IPS DF 6.9 (cell line): ENCODE results near the gene NEURL3.

Experiments
- DNase-seq: peaks from one replicate; pipeline ENCODE4 v3.0.0-alpha.2; 2013; ENCODE audit warnings: low read depth, low spot score
- H3K27ac ChIP-seq: one replicate; pipeline ENCODE4 v1.5.1; 2013; ENCODE audit warnings: low read length, control low read depth
- H3K27me3 ChIP-seq: 2 replicates; pipeline ENCODE4 v1.6.1; 2013; ENCODE audit warnings: mild to moderate bottlenecking, low read length; ENCODE audit not compliant: control insufficient read depth, insufficient read depth
- H3K36me3 ChIP-seq: 2 replicates; pipeline ENCODE4 v1.6.1; 2013; ENCODE audit warnings: low read length; ENCODE audit not compliant: control insufficient read depth, insufficient read depth
- H3K4me1 ChIP-seq: 2 replicates; pipeline ENCODE4 v1.6.1; 2013; ENCODE audit warnings: low read length; ENCODE audit not compliant: control insufficient read depth, insufficient read depth
- H3K4me3 ChIP-seq: 2 replicates; pipeline ENCODE4 v1.5.1; 2013; ENCODE audit warnings: mild to moderate bottlenecking, low read length
- H3K9me3 ChIP-seq: 2 replicates; pipeline ENCODE4 v1.6.1; 2013; ENCODE audit warnings: low read length, inconsistent platforms; ENCODE audit not compliant: control insufficient read depth, insufficient read depth
- WGBS: extraction: QIAGEN DNeasy Blood & Tissue Kit; methylation state at CpG from one replicate; pipeline ENCODE4 v1.1.7; 2013; ENCODE audit warnings: mixed read lengths, missing lambda C conversion rate; ENCODE audit not compliant: insufficient read length, insufficient coverage; 5-methylcytosine and 5-hydroxymethylcytosine counted together

NEURL3 gene

GRCh38 chr2:96495982-96496629 is 9.1 kb downstream of the NEURL3 start:
- H3K4me1 ChIP-seq = no peaks in the 10 kb centered on the region
- DNase-seq = no peak
- WGBS = no CpG with 5 or more reads among the region's 6 CpGs
- H3K27me3 ChIP-seq = no peaks in the 10 kb centered on the region
- no peak overlapping the region for H3K4me3 ChIP-seq
- no peaks in the 10 kb centered on the region for H3K36me3 ChIP-seq
- no peaks in the 10 kb centered on the region for H3K9me3 ChIP-seq
- no peak overlapping the region for H3K27ac ChIP-seq

GRCh38 chr2:96494188-96494587 is 11.0 kb downstream of the NEURL3 start:
- no peaks in the 10 kb centered on the region for H3K27me3 ChIP-seq
- DNase-seq = no peak
- H3K36me3 ChIP-seq = no peaks in the 10 kb centered on the region
- no peak overlapping the region for H3K27ac ChIP-seq
- whole genome bisulfite sequencing = no CpG with 5 or more reads among the region's 1 CpG
- no peaks in the 10 kb centered on the region for H3K9me3 ChIP-seq
- no peaks in the 10 kb centered on the region for H3K4me1 ChIP-seq
- H3K4me3 ChIP-seq = no peak overlapping the region

- H3K27ac ChIP-seq = no peak overlapping the region
- H3K4me3 ChIP-seq = no peak overlapping the region
- no peaks in the 10 kb centered on the region for H3K27me3 ChIP-seq
- no peaks in the 10 kb centered on the region for H3K4me1 ChIP-seq
- no peaks in the 10 kb centered on the region for H3K36me3 ChIP-seq
- H3K9me3 ChIP-seq = no peaks in the 10 kb centered on the region
- no peak for DNase-seq
- WGBS = no CpG with 5 or more reads among the region's 5 CpGs
These were observed 12.1 kb downstream of the NEURL3 start for GRCh38 chr2:96493072-96493471.

- H3K36me3 ChIP-seq = no peaks in the 10 kb centered on the region
- no peaks in the 10 kb centered on the region for H3K4me1 ChIP-seq
- H3K27ac ChIP-seq = no peak overlapping the region
- H3K9me3 ChIP-seq = no peaks in the 10 kb centered on the region
- no peaks in the 10 kb centered on the region for H3K27me3 ChIP-seq
- no CpG with 5 or more reads among the region's 1 CpG for WGBS
- no peak overlapping the region for H3K4me3 ChIP-seq
- DNase-seq = no peak
These were observed 13.2 kb downstream of the NEURL3 start for GRCh38 chr2:96491860-96492497.

GRCh38 chr2:96489663-96490062 is 15.5 kb downstream of the NEURL3 start:
- WGBS = no CpG with 5 or more reads among the region's 1 CpG
- Histone ChIP-seq H3K4me1 (no peaks in the 10 kb centered on the region), H3K36me3 (no peaks in the 10 kb centered on the region), H3K27ac (no peak overlapping the region), H3K4me3 (no peak overlapping the region), H3K9me3 (no peaks in the 10 kb centered on the region), H3K27me3 (no peaks in the 10 kb centered on the region)
- no peak for DNase-seq

- Histone ChIP-seq H3K4me1 (no peaks in the 10 kb centered on the region), H3K4me3 (no peak overlapping the region), H3K9me3 (no peaks in the 10 kb centered on the region), H3K36me3 (no peaks in the 10 kb centered on the region), H3K27ac (no peak overlapping the region), H3K27me3 (no peaks in the 10 kb centered on the region)
- DNase-seq = no peak
- WGBS = no CpG with 5 or more reads among the region's 3 CpGs
These were observed 15.9 kb downstream of the NEURL3 start for GRCh38 chr2:96489261-96489660.

- H3K4me3 ChIP-seq = no peak overlapping the region
- H3K27me3 ChIP-seq = no peaks in the 10 kb centered on the region
- no peak overlapping the region for H3K27ac ChIP-seq
- H3K4me1 ChIP-seq = no peaks in the 10 kb centered on the region
- no peaks in the 10 kb centered on the region for H3K36me3 ChIP-seq
- WGBS = no CpG with 5 or more reads among the region's 3 CpGs
- no peaks in the 10 kb centered on the region for H3K9me3 ChIP-seq
- no peak for DNase-seq
These were observed 18.5 kb downstream of the NEURL3 start for GRCh38 chr2:96486696-96487095.

- no peak overlapping the region for H3K4me3 ChIP-seq
- H3K27me3 ChIP-seq = no peaks in the 10 kb centered on the region
- DNase-seq = no peak
- H3K27ac ChIP-seq = no peak overlapping the region
- H3K4me1 ChIP-seq = no peaks in the 10 kb centered on the region
- WGBS = no CpG with 5 or more reads among the region's 33 CpGs
- no peaks in the 10 kb centered on the region for H3K36me3 ChIP-seq
- H3K9me3 ChIP-seq = no peaks in the 10 kb centered on the region
These were observed 19.2 kb downstream of the NEURL3 start for GRCh38 chr2:96485751-96486651.

- no CpG with 5 or more reads among the region's 9 CpGs for WGBS
- H3K27ac ChIP-seq = no peak overlapping the region
- DNase-seq = no peak
- no peak overlapping the region for H3K4me3 ChIP-seq
- no peaks in the 10 kb centered on the region for H3K4me1 ChIP-seq
- no peaks in the 10 kb centered on the region for H3K9me3 ChIP-seq
- no peaks in the 10 kb centered on the region for H3K36me3 ChIP-seq
- no peaks in the 10 kb centered on the region for H3K27me3 ChIP-seq
These were observed 19.8 kb downstream of the NEURL3 start for GRCh38 chr2:96485350-96485749.

- no peaks in the 10 kb centered on the region for H3K4me1 ChIP-seq
- no peak overlapping the region for H3K4me3 ChIP-seq
- H3K27ac ChIP-seq = no peak overlapping the region
- DNase-seq = no peak
- H3K36me3 ChIP-seq = no peaks in the 10 kb centered on the region
- no peaks in the 10 kb centered on the region for H3K9me3 ChIP-seq
- no CpG with 5 or more reads among the region's 7 CpGs for WGBS
- no peaks in the 10 kb centered on the region for H3K27me3 ChIP-seq
These were observed 21.1 kb downstream of the NEURL3 start for GRCh38 chr2:96484091-96484490.
